GM21381 (cell line): ENCODE data around the gene SLC25A13.
"Not testable (repeated sequence)": the region's sequence is repeated elsewhere in the genome, so short reads cannot be mapped to it uniquely, and the experiment has no call there.

ENCODE experiments used
- ATAC-seq: cut with Tn5 transposase; IDR thresholded peaks from one replicate; pipeline ENCODE4 v1.9.1; 2021; ENCODE audit warnings: mild to moderate bottlenecking, moderate library complexity; ENCODE audit not compliant: unreplicated experiment

Gene SLC25A13

GRCh38 chr7:96173781-96174180 is 148.1 kb downstream of the SLC25A13 start:
- ATAC-seq, result no peak

DNA sequence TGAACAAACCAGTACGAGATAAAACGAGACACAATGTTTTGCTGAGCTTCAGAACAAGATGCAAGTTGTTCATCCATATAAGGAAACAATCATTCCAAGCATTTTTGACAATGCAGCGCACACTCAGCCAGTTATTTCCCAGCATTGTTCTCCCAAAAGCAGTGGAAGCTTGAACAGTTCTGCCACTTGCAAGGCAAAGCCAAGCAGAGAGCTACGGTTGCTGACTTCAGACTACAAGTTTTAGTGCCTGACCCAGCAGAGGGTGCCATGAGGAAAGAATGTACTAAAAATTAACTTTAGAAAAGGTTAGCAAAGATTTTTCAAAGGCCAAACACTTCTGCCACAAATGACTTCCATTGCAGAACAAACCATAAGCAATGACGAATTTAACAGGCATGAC is 152.5 kb downstream of the SLC25A13 start:
- no peak for ATAC-seq

DNA sequence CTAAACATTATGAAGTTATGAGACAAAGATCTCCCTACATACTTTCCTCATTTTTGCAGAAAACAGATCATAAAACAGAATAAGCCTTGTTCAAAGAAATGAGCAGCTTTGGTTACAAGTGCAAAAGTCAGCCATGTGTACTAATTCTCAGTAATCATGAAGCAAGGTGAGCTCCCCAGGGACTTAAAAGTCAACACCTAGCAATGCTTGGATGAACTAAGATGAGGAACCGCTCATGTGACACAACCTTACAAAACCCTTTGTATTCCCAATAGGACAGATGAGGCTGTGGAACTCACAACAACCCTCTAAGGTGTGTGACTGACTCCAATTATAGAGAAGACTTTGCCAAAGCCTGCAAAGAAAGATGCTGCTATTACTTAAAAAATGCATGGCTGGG is 154.5 kb downstream of the SLC25A13 start:
- no peak for ATAC-seq

GRCh38 chr7:96161897-96162296 is 160.0 kb downstream of the SLC25A13 start:
- ATAC-seq, result no peak

- ATAC-seq, result no peak
These were observed 164.0 kb downstream of the SLC25A13 start for GRCh38 chr7:96157856-96158255.

- ATAC-seq, result not testable (repeated sequence)
These were observed 167.4 kb downstream of the SLC25A13 start for GRCh38 chr7:96154506-96154905.

GRCh38 chr7:96152706-96153105 is 169.2 kb downstream of the SLC25A13 start:
- ATAC-seq, result no peak

GRCh38 chr7:96151889-96152288 is 170.0 kb downstream of the SLC25A13 start:
- no peak for ATAC-seq

GRCh38 chr7:96144260-96144526 is 177.7 kb downstream of the SLC25A13 start:
- no peak for ATAC-seq

DNA sequence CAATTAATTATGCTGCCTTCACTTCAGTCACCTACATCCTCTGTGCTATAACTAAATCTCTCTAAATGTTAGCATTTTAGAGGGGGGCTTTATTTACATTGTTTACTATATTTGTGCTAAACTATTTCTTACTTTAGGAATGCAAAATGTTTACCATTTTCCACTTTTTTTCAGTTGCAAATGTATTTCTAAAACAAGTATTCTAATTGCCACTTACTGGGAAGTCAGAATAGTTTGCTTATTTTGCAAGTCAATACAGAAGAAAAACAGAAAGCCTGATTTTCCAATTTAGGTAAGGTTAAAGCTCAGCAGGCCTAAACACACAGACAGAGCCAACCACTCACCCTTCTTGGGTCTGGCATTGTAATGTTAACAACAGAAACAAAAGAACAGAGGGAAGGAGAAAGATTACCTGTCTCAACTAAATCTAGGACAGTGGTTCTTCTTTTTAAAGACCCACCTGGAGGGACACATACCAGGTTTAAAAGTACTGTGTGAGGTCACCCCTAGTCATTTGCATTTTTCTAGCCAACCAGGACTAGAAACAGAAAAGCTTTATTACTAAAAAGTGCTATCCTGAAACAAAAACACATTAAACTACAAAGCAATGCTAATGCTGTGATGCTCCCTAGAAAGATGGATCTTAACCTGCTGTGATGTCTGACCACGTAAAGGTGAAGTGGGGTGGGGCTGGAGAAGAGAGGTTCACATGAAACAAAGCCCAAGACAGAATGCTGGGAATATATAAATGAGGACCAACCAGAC is 178.2 kb downstream of the SLC25A13 start:
- no peak for ATAC-seq

GRCh38 chr7:96136600-96137239 is 185.2 kb downstream of the SLC25A13 start:
- ATAC-seq, result no peak

- no peak for ATAC-seq
These were observed 186.7 kb downstream of the SLC25A13 start for GRCh38 chr7:96135241-96135640.

DNA sequence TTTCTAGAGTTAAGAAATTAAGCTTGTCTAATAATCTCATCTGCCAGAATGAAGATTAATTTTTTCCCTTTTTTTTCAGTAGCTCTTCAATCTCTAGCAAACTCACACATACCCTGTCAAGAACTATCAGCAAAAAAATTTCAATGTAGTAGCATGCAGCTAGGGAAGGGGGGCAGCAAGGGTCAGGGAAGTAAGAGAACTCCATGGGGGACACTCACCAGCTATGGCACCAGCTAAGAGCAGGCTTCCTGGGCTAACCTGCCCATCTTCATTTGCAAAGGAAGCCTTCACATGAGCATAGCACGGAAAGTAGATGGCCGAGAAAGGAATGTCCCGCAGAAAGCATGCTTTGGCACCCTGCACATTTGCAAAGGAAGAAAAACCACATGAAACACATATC is 190.4 kb downstream of the SLC25A13 start:
- ATAC-seq, result no peak

DNA sequence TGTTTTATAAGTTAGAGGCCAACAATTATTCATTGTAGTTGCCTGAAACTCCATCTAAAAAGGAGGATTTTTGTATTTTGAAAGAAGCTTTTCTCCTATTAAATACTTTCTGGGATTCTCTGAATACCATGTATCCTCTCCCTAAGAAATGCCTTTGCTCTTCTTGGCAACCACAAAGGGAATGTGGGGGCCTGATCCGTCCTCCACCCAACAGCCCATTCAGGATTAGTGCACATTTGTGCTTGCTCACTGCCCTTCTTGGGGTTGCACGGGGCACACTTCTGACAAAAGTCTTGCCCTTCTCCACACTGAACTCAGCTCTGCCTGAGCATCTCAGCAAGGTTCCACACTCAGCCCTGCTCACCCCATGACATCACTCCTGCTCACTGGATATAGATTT is 194.2 kb downstream of the SLC25A13 start:
- no peak for ATAC-seq

DNA sequence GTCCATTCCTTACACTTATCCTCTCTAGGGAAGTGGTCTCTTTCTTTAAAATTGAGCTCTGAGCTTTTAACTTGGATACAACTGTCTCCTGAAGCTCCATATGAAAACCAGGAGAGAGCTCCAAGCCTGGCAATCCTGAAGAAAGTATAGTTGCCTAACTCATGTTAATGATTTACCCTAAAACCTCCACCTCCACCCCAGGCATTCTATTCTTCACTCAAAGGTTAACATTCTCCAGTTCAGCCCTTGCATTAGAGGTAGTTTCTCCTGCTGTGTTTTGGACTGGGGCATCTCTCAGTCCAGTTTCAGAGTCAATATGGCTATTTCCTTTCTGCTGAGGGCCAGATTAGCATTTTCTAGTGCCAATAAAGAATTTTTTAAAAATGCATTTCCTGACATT is 195.5 kb downstream of the SLC25A13 start:
- ATAC-seq, result no peak

DNA sequence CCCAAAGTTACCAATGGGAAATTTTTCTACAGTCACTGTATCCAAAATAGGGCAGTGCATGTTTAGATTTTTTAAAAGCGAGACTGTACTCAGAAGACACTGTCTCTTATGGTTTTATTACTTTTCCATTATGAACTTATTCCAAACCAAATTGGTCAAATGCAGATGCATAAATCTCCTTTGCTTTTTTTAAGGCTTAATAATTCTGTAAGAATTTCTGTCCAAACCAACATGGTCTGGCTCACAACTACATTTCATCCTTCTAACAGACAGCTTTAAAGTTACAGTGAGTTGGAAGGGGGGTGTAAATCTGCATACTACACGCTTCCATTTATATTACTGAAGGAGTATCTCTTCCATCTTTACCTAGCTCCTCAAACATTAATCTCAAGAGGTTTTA is 199.2 kb downstream of the SLC25A13 start:
- no peak for ATAC-seq

DNA sequence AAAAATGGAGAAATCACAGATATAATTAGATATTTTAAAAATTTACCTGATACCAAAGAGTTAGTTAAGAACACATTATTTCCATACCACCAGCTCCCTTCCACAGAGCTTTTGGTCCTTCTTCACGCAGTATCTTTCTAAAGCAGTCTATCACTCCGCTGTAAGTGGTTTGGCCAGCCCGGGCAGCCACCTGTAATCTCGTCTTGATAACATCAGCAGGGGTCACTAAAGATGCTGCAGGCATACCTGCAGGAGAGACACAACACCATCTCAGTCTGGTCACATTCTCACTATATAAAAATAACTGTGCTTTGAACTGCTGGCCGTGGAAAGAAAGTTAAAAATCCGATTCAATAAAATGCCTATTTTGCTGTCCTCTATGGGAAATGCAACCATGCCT is 200.1 kb downstream of the SLC25A13 start:
- no peak for ATAC-seq

GRCh38 chr7:96120445-96121225 is 201.3 kb downstream of the SLC25A13 start:
- no peak for ATAC-seq

- ATAC-seq, result no peak
These were observed 203.4 kb downstream of the SLC25A13 start for GRCh38 chr7:96118449-96119001.

GRCh38 chr7:96116173-96116572 is 205.7 kb downstream of the SLC25A13 start:
- no peak for ATAC-seq

- no peak for ATAC-seq
These were observed 207.7 kb downstream of the SLC25A13 start for GRCh38 chr7:96114190-96114589.

GRCh38 chr7:96111405-96111804 is 210.5 kb downstream of the SLC25A13 start:
- no peak for ATAC-seq
